HEK293T (cell line): ENCODE data around the gene POLD3.

Source experiments
- CTCF ChIA-PET: fragments of 350-600 bp; formaldehyde crosslinking; extraction: SDS; loops from one replicate; lab custom pipeline; 2021; ENCODE audit warnings: antibody characterized with exemption, inconsistent platforms; lab: Yijun Ruan, JAX
- POLR2A ChIA-PET: fragments of 350-600 bp; formaldehyde crosslinking; extraction: SDS; loops from one replicate; lab custom pipeline; 2020; ENCODE audit warnings: antibody characterized with exemption, inconsistent platforms; lab: Yijun Ruan, JAX
- DNase-seq: peaks from one replicate; pipeline ENCODE4 v3.0.0; 2012; ENCODE audit warnings: mixed read lengths; ENCODE audit errors: extremely low spot score
- ARNT ChIP-seq: fragments of 450-650 bp; IDR thresholded peaks from 2 replicates; pipeline ENCODE4 v1.6.1; 2017; ENCODE audit warnings: mild to moderate bottlenecking
- BHLHE40 ChIP-seq: fragments of 450-650 bp; IDR thresholded peaks from 2 replicates; pipeline ENCODE4 v1.6.1; 2016; ENCODE audit warnings: mild to moderate bottlenecking, moderate library complexity, borderline replicate concordance
- CTBP1 ChIP-seq: fragments of 450-650 bp; IDR thresholded peaks from 2 replicates; pipeline ENCODE4 v1.6.1; 2016; ENCODE audit warnings: borderline replicate concordance
- ELF4 ChIP-seq: fragments of 450-650 bp; IDR thresholded peaks from 2 replicates; pipeline ENCODE4 v1.6.1; 2017; ENCODE audit warnings: antibody characterized with exemption
- FOXA1 ChIP-seq: fragments of 450-650 bp; IDR thresholded peaks from 2 replicates; pipeline ENCODE4 v1.6.1; 2016; ENCODE audit warnings: mild to moderate bottlenecking
- FOXK2 ChIP-seq: fragments of 450-650 bp; IDR thresholded peaks from 2 replicates; pipeline ENCODE4 v1.6.1; 2016; ENCODE audit warnings: mild to moderate bottlenecking
- FOXM1 ChIP-seq: fragments of 450-650 bp; IDR thresholded peaks from 2 replicates; pipeline ENCODE4 v1.6.1; 2017; ENCODE audit warnings: mild to moderate bottlenecking, borderline replicate concordance
- HDGF ChIP-seq: fragments of 450-650 bp; IDR thresholded peaks from 2 replicates; pipeline ENCODE4 v1.6.1; 2017; ENCODE audit warnings: antibody characterized with exemption, borderline replicate concordance
- L3MBTL2 ChIP-seq: fragments of 450-650 bp; conservative IDR thresholded peaks from 2 replicates; pipeline ENCODE4 v1.6.1; 2016; ENCODE audit warnings: mild to moderate bottlenecking
- LEF1 ChIP-seq: fragments of 450-650 bp; IDR thresholded peaks from 2 replicates; pipeline ENCODE4 v1.6.1; 2017; ENCODE audit warnings: mild to moderate bottlenecking, borderline replicate concordance
- NFRKB ChIP-seq: fragments of 450-650 bp; IDR thresholded peaks from 2 replicates; pipeline ENCODE4 v1.6.1; 2016; ENCODE audit warnings: mild to moderate bottlenecking, moderate library complexity
- SP1 ChIP-seq: fragments of 450-650 bp; IDR thresholded peaks from 2 replicates; pipeline ENCODE4 v1.6.1; 2017
- SUZ12 ChIP-seq: fragments of 450-650 bp; IDR thresholded peaks from 2 replicates; pipeline ENCODE4 v1.6.1; 2016; ENCODE audit warnings: mild to moderate bottlenecking
- TARDBP ChIP-seq: fragments of 450-650 bp; IDR thresholded peaks from 2 replicates; pipeline ENCODE4 v1.6.1; 2016
- ZNF384 ChIP-seq: fragments of 450-650 bp; IDR thresholded peaks from 2 replicates; pipeline ENCODE4 v1.6.1; 2016
- TF ChIP-seq, protein P1 (sequence below): fragments of 450-650 bp; IDR thresholded peaks from 2 replicates; pipeline ENCODE4 v1.6.1; 2016

POLD3 gene

DNA sequence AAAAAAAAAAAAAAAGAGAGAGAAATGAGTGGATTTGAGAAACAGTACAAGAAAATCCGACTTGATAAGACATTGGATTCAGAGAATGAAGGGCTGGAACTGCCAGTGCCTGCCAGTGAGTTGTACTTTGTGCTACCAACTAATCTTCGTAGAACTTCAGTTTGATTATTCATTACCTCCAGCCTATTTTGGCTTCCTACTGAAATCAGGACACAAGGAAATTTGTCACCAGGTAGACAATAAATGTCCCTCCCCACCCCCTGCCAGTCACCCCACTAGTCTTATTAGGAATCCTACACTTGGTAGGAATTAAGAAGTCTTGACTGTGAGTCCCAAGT lies 21.4 kb upstream of the POLD3 start:
- ChIA-PET POLR2A (interaction anchor here (2.8 kb wide), 1 partner anchor 78 kb away, joined by 13 read pairs; the partner anchor contains the start of gene LIPT2), CTCF (interaction anchor here (0.7 to 3.9 kb wide), 10 partner anchors 20 to 315 kb away, joined by 3 to 40 read pairs (median 4); no protein-coding TSS in a partner anchor)
- TF ChIP-seq ELF4 = no peak
- no peak for DNase-seq

DNA sequence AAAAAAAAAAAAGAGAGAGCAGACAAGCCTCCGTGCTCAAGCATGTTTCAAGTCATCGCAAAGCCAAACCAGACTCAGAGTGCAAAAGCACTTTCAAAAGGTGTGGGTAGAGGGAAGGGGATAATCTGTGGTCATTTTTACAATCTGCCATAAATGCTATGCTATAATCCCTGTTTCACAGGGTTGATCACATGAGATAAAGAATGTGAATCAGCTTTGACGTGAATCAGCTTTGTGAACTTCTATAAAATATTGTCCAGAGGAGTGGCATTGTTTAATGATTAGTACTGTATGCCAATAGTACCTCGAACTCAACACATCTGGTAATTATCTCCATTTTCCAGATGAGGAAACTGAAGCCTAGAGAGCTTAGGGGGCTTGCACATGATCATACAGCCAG lies 20.0 kb upstream of the POLD3 start:
- ChIA-PET POLR2A (interaction anchor here (2.8 kb wide), 1 partner anchor 79 kb away, joined by 13 read pairs; the partner anchor contains the start of gene LIPT2), CTCF (interaction anchor here (3.9 kb wide), 1 partner anchor 120 kb away, joined by 40 read pairs; no protein-coding TSS in a partner anchor)
- no peak for DNase-seq
- TF ChIP-seq FOXK2 (no peak), BHLHE40 (no peak), NFRKB (no peak), ELF4 (no peak), CTBP1 (no peak), ARNT (no peak), LEF1 (no peak), FOXA1 (no peak), L3MBTL2 (no peak), FOXM1 (no peak)
- TF ChIP-seq, protein P1, sequence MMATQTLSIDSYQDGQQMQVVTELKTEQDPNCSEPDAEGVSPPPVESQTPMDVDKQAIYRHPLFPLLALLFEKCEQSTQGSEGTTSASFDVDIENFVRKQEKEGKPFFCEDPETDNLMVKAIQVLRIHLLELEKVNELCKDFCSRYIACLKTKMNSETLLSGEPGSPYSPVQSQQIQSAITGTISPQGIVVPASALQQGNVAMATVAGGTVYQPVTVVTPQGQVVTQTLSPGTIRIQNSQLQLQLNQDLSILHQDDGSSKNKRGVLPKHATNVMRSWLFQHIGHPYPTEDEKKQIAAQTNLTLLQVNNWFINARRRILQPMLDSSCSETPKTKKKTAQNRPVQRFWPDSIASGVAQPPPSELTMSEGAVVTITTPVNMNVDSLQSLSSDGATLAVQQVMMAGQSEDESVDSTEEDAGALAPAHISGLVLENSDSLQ = no peak

DNA sequence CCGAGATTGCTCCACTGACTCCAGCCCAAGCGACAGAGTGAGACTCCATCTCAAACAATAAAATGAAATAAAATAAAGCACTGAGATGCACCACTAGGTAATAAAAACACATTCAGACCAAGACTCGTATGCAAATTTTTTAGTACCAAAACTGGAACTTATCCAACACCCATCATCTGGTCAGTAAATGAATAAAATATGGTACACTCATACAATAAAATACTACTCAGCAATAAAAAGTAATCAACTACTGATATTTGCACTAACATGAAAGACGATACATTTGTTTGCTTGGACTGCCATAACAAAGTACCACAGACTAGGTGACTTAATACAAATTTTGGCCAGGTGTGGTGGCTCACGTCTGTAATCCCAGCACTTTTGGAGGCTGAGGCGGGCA lies 17.8 kb upstream of the POLD3 start:
- ChIA-PET POLR2A (interaction anchor here (1.1 kb wide), 1 partner anchor 82 kb away, joined by 3 read pairs; no protein-coding TSS in a partner anchor), CTCF (no interaction called here)

DNA sequence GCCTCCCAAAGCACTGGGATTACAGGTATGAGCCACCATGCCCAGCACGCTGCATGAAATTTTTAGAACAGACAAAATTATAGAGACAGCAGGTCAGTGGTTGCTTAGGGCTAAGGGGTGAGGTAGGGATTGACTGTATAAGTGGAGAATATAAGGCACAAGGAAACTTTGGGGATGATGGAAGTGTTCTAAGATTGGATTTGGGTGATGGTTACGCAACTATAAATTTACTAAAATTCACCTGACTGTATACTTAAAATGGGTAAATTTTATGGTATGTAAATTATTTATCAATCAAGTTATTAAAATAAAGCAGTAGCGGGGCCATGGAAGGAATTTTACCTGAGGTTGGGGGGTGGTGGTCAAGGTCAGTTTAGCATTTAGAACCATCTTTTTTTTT lies 16.4 kb upstream of the POLD3 start:
- POLR2A ChIA-PET = no interaction called here
- no peak for DNase-seq
- TF ChIP-seq FOXM1 (no peak), SP1 (no peak), ELF4 (no peak), CTBP1 (no peak), L3MBTL2 (no peak)
- TF ChIP-seq, protein P1 = no peak
- CTCF ChIA-PET = no interaction called here

More for the DNA sequence above, 17.8 kb upstream of the POLD3 start:
- no peak for DNase-seq
- no peak for TF ChIP-seq L3MBTL2
- no peak for TF ChIP-seq FOXK2
- no peak for TF ChIP-seq ARNT
- no peak for TF ChIP-seq FOXM1
- no peak for TF ChIP-seq ZNF384
- no peak for TF ChIP-seq BHLHE40
- no peak for TF ChIP-seq CTBP1
- no peak for TF ChIP-seq TARDBP
- TF ChIP-seq, protein P1 = no peak
- TF ChIP-seq SUZ12 = no peak
- TF ChIP-seq NFRKB = no peak
- no peak for TF ChIP-seq LEF1

DNA sequence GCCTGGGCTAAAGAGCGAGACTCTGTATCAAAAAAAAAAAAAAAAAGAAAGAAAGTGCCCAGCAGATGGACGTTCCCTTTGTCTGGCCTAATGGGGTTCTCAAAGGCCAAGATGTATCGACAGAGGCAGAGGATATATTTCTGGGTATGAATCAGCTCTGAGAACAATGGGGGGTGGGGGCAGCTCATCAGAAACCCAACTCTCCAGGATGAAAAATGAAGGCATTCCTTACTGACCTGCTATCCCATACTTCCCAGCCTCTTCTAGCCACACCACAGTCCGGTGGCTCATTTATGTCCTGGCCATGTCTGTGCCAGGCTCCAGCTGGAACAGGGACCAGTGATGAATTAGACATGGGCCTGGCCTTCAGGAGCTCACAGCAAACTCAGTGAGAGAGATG lies 15.2 kb upstream of the POLD3 start:
- TF ChIP-seq HDGF = no peak
- TF ChIP-seq BHLHE40 = no peak
- TF ChIP-seq LEF1 = no peak
- no peak for TF ChIP-seq TARDBP
- no peak for TF ChIP-seq ARNT
- TF ChIP-seq FOXA1 = no peak
- no peak for TF ChIP-seq ELF4
- TF ChIP-seq ZNF384 = no peak
- TF ChIP-seq FOXK2 = no peak
- TF ChIP-seq CTBP1 = no peak
- no peak for TF ChIP-seq SP1
- TF ChIP-seq NFRKB = no peak
- TF ChIP-seq L3MBTL2 = no peak
- TF ChIP-seq FOXM1 = no peak
- TF ChIP-seq, protein P1 = no peak
- no peak for TF ChIP-seq SUZ12
- POLR2A ChIA-PET = interaction anchor here (1.2 kb wide), 1 partner anchor 16 kb away, joined by 3 read pairs; no protein-coding TSS in a partner anchor
- no peak for DNase-seq
- CTCF ChIA-PET = no interaction called here

DNA sequence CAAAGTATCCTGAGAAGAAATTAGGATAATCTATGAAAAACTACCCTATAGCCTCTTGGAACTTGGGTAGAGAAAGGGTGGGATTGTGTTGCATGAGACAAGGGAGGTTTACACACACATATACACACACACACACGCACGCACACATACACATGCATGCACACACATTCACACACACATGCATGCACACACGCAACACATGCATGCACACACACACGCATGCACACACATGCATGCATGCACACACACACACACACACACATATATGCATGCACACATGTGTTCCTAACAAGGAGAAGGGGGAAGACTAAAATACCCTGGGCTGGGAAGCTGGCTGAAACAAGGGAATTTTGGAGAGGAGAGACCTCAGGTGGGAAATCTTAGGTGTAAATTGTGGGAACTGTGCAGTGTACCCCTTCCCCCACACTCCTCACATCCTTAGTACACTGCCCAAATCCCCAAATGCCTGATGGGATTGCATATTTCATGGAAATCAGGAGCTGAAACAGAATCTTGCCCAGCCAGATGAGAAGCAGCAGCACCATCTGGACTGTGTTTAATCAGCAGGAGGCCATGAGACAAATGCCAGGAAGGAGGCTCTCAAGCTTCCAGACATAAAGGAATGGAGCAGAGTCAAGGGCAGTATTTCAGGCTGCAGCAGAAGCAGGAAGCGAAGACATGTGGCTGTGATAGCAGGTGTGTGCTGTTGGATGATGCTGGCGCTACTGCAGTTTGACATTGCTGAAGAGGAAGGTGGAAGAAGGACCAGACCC lies 14.6 kb upstream of the POLD3 start:
- POLR2A ChIA-PET = interaction anchor here (1.2 kb wide), 1 partner anchor 16 kb away, joined by 3 read pairs; no protein-coding TSS in a partner anchor
- DNase-seq = no peak
- TF ChIP-seq ARNT (no peak), SUZ12 (no peak), TARDBP (no peak), LEF1 (no peak), NFRKB (no peak), FOXA1 (no peak), ZNF384 (no peak), L3MBTL2 (no peak), BHLHE40 (no peak), FOXK2 (no peak), CTBP1 (no peak), HDGF (no peak), ELF4 (no peak)
- CTCF ChIA-PET = no interaction called here
